H1 (cell line): ENCODE measurements around the gene CHRNA4. TPM values are rescaled to one million over a fixed set of nuclear protein-coding genes. Genes with fewer than 3 reads are reported as not detected.

Experiments
- CTCF ChIA-PET: fragments of 300-600 bp; sonication (Branson Sonifier 250); formaldehyde crosslinking; loops from one replicate; lab custom pipeline; 2021; ENCODE audit not compliant: partially characterized antibody; lab: Charles Lee
- POLR2A ChIA-PET: fragments of 300-600 bp; sonication (Branson Sonifier 250); formaldehyde crosslinking; loops from one replicate; lab custom pipeline; 2021; ENCODE audit warnings: inconsistent platforms; ENCODE audit not compliant: partially characterized antibody; lab: Charles Lee
- DNase-seq, 2 experiments: peaks; one replicate each; pipeline versions ENCODE4 v3.0.0 to v3.0.0-alpha.2; 2010 to 2022; ENCODE audit warnings: low spot score in 2 of 2, low read depth in 1 of 2, mixed read lengths in 1 of 2
- FAIRE-seq: peaks from 2 replicates; lab custom pipeline; 2011; peaks lifted over from hg19 to GRCh38; lab: Jason Lieb, UNC
- H2AFZ ChIP-seq: 2 replicates; pipeline ENCODE4 v1.8.1; 2012; ENCODE audit warnings: low read length, inconsistent platforms
- H2AK5ac ChIP-seq: 2 replicates; pipeline ENCODE4 v1.6.1; 2013; ENCODE audit warnings: low read depth, low read length
- H2BK120ac ChIP-seq: replicated peaks from 2 replicates; pipeline ENCODE3; 2013; ENCODE audit warnings: low read depth, low read length, inconsistent platforms
- H2BK12ac ChIP-seq: 2 replicates; pipeline ENCODE4 v1.6.1; 2013; ENCODE audit warnings: low read depth, low read length
- H2BK15ac ChIP-seq: 2 replicates; pipeline ENCODE4 v1.6.1; 2013; ENCODE audit warnings: low read length
- H2BK20ac ChIP-seq: 2 replicates; pipeline ENCODE4 v1.6.1; 2013; ENCODE audit warnings: low read length
- H2BK5ac ChIP-seq: 2 replicates; pipeline ENCODE4 v1.6.1; 2013; ENCODE audit warnings: low read depth, low read length
- H3K14ac ChIP-seq: 2 replicates; pipeline ENCODE4 v1.6.1; 2013; ENCODE audit warnings: inconsistent platforms; ENCODE audit not compliant: insufficient read length
- H3K18ac ChIP-seq: 2 replicates; pipeline ENCODE4 v1.6.1; 2013; ENCODE audit warnings: low read length; ENCODE audit errors: extremely low read depth
- H3K23ac ChIP-seq: 2 replicates; pipeline ENCODE4 v1.6.1; 2013; ENCODE audit warnings: inconsistent platforms; ENCODE audit not compliant: insufficient read length
- H3K23me2 ChIP-seq: 2 replicates; pipeline ENCODE4 v1.6.1; 2013; ENCODE audit warnings: low read depth, low read length
- H3K27ac ChIP-seq: 2 replicates; pipeline ENCODE4 v1.6.1; 2011; ENCODE audit warnings: low read depth, low read length, inconsistent platforms
- H3K27me3 ChIP-seq, 4 experiments: replicated peaks in 1 of 4; 1 replicate in 1 of 4; 2 replicates in 3 of 4; pipeline versions ENCODE4 v1.6.1 to v1.8.1; 2011 to 2013; ENCODE audit warnings: low read length in 3 of 4, mild to moderate bottlenecking in 3 of 4, inconsistent platforms in 2 of 4, mixed read lengths in 2 of 4, moderate library complexity in 1 of 4; ENCODE audit not compliant: control insufficient read depth in 3 of 4, insufficient read depth in 3 of 4; ENCODE audit errors: extremely low read depth in 1 of 4
- H3K36me3 ChIP-seq, 4 experiments: 2 replicates each; pipeline versions ENCODE4 v1.6.1 to v1.8.1; 2011 to 2013; ENCODE audit warnings: mild to moderate bottlenecking in 4 of 4, low read length in 3 of 4, moderate library complexity in 2 of 4, control low read depth in 1 of 4, inconsistent platforms in 1 of 4; ENCODE audit not compliant: insufficient read depth in 4 of 4, control insufficient read depth in 2 of 4
- H3K4ac ChIP-seq: replicated peaks from 2 replicates; pipeline ENCODE3; 2013; ENCODE audit warnings: low read length, low read depth, mixed read lengths, inconsistent platforms; ENCODE audit not compliant: insufficient read length
- H3K4me1 ChIP-seq, 4 experiments: replicated peaks in 1 of 4; 1 replicate in 1 of 4; 2 replicates in 3 of 4; pipeline versions ENCODE4 v1.6.1 to v1.8.1; 2011 to 2013; ENCODE audit warnings: low read length in 3 of 4, inconsistent platforms in 2 of 4, mixed read lengths in 1 of 4; ENCODE audit not compliant: insufficient read depth in 4 of 4, control insufficient read depth in 3 of 4
- H3K4me2 ChIP-seq, 2 experiments: 2 replicates each; pipeline versions ENCODE4 v1.6.1 to v1.8.1; 2011 to 2013; ENCODE audit warnings: low read depth in 2 of 2, low read length in 2 of 2, control low read depth in 1 of 2, inconsistent platforms in 1 of 2, mild to moderate bottlenecking in 1 of 2; ENCODE audit not compliant: insufficient read depth in 1 of 2
- H3K4me3 ChIP-seq, 4 experiments: fragments of 200-600, 300-600 bp in 1 of 4; sonication (generic), shearing (Covaris generic), sonication (Bioruptor Twin) in 1 of 4; 2 replicates each; pipeline versions ENCODE4 v1.5.1 to v1.8.1; 2011 to 2016; ENCODE audit warnings: low read length in 4 of 4, low read depth in 3 of 4, control low read depth in 2 of 4, inconsistent platforms in 2 of 4, mild to moderate bottlenecking in 2 of 4, mixed read lengths in 1 of 4, moderate library complexity in 1 of 4; ENCODE audit not compliant: insufficient read depth in 2 of 4; ENCODE audit errors: extremely low read depth in 1 of 4
- H3K56ac ChIP-seq: replicated peaks from 2 replicates; pipeline ENCODE3; 2013; ENCODE audit warnings: low read depth, mild to moderate bottlenecking, mixed read lengths, low read length, inconsistent platforms; ENCODE audit not compliant: insufficient read length
- H3K79me1 ChIP-seq: 2 replicates; pipeline ENCODE4 v1.6.1; 2013; ENCODE audit warnings: low read depth, low read length, control low read depth
- H3K79me2 ChIP-seq, 2 experiments: 2 replicates each; pipeline versions ENCODE4 v1.6.1 to v1.8.1; 2012 to 2013; ENCODE audit warnings: low read length in 2 of 2, mild to moderate bottlenecking in 2 of 2, inconsistent platforms in 1 of 2; ENCODE audit not compliant: insufficient read depth in 2 of 2, control insufficient read depth in 1 of 2
- H3K9ac ChIP-seq, 4 experiments: replicated peaks in 1 of 4; 1 replicate in 1 of 4; 2 replicates in 3 of 4; pipeline versions ENCODE4 v1.6.1 to v1.8.1; 2011 to 2013; ENCODE audit warnings: low read depth in 3 of 4, low read length in 3 of 4, control low read depth in 2 of 4, mild to moderate bottlenecking in 2 of 4, moderate library complexity in 2 of 4, inconsistent platforms in 1 of 4; ENCODE audit errors: extremely low read depth in 1 of 4
- H3K9me3 ChIP-seq, 2 experiments: 2 replicates each; pipeline versions ENCODE4 v1.6.1 to v1.8.1; 2012 to 2013; ENCODE audit warnings: mild to moderate bottlenecking in 2 of 2, moderate library complexity in 2 of 2, control low read depth in 1 of 2, inconsistent platforms in 1 of 2, low read depth in 1 of 2, low read length in 1 of 2, mixed read lengths in 1 of 2; ENCODE audit not compliant: insufficient read depth in 2 of 2
- H4K20me1 ChIP-seq, 2 experiments: replicated peaks in 1 of 2; 2 replicates each; pipeline versions ENCODE3 to v1.8.1; 2011 to 2013; ENCODE audit warnings: inconsistent platforms in 2 of 2, low read length in 2 of 2, mild to moderate bottlenecking in 1 of 2; ENCODE audit not compliant: insufficient read depth in 2 of 2, control insufficient read depth in 1 of 2
- H4K5ac ChIP-seq: 2 replicates; pipeline ENCODE4 v1.6.1; 2013; ENCODE audit warnings: low read length, low read depth, mixed read lengths, inconsistent platforms; ENCODE audit not compliant: insufficient read length
- H4K8ac ChIP-seq: 2 replicates; pipeline ENCODE4 v1.8.0; 2013; ENCODE audit warnings: mild to moderate bottlenecking, moderate library complexity, low read length, inconsistent platforms; ENCODE audit not compliant: insufficient read depth; ENCODE audit errors: extremely low read depth
- H4K91ac ChIP-seq: replicated peaks from 2 replicates; pipeline ENCODE3; 2013; ENCODE audit warnings: low read length, mixed read lengths, inconsistent platforms; ENCODE audit not compliant: insufficient read length
- BCL11A ChIP-seq, 2 experiments: IDR thresholded peaks; one replicate each; pipeline ENCODE4 v1.6.1; 2011; ENCODE audit warnings: low read depth in 2 of 2, low read length in 2 of 2, mild to moderate bottlenecking in 2 of 2
- CBX8 ChIP-seq: fragments of 300-800, 300-1000 bp; sonication (generic); IDR thresholded peaks from 2 replicates; pipeline ENCODE4 v1.7.1; 2016; ENCODE audit warnings: low read depth, low read length, borderline replicate concordance
- CHD1 ChIP-seq: IDR thresholded peaks from 2 replicates; pipeline ENCODE4 v1.6.1; 2012; ENCODE audit warnings: low read depth, low read length, improper control_type of control experiment
- E2F6 ChIP-seq: IDR thresholded peaks from 2 replicates; pipeline ENCODE4 v1.6.1; 2012; ENCODE audit warnings: inconsistent platforms
- EP300 ChIP-seq, 2 experiments: IDR thresholded peaks; 1 replicate in 1 of 2; 2 replicates in 1 of 2; pipeline ENCODE4 v1.6.1; 2011 to 2012; ENCODE audit warnings: low read depth in 2 of 2, low read length in 2 of 2, mild to moderate bottlenecking in 2 of 2, borderline replicate concordance in 1 of 2, inconsistent platforms in 1 of 2, moderate library complexity in 1 of 2
- POLR2AphosphoS5 ChIP-seq: IDR thresholded peaks from 2 replicates; pipeline ENCODE4 v1.6.1; 2011; ENCODE audit warnings: low read depth, low read length
- POU5F1 ChIP-seq: IDR thresholded peaks from 2 replicates; pipeline ENCODE4 v1.6.1; 2011; ENCODE audit warnings: low read depth, mild to moderate bottlenecking, low read length, moderate library complexity
- RAD21 ChIP-seq, 2 experiments: IDR thresholded peaks in 1 of 2; conservative IDR thresholded peaks in 1 of 2; 2 replicates each; pipeline ENCODE4 v1.6.1; 2011; ENCODE audit warnings: low read depth in 2 of 2, low read length in 2 of 2, improper control_type of control experiment in 1 of 2, inconsistent platforms in 1 of 2, mild to moderate bottlenecking in 1 of 2, moderate library complexity in 1 of 2
- TAF7 ChIP-seq: optimal IDR thresholded peaks from 2 replicates; pipeline ENCODE3; 2011; ENCODE audit warnings: low read depth, mild to moderate bottlenecking, inconsistent platforms, low read length, moderate library complexity, borderline replicate concordance
- USF2 ChIP-seq: IDR thresholded peaks from 2 replicates; pipeline ENCODE4 v1.6.1; 2011; ENCODE audit warnings: low read length, improper control_type of control experiment
- WGBS, 2 experiments: shearing (Covaris generic) in 1 of 2; methylation state at CpG; one replicate each; pipeline versions ENCODE4 v1.1.6 to v1.1.7; 2013 to 2015; ENCODE audit warnings: low lambda C conversion rate in 2 of 2, mixed read lengths in 2 of 2, inconsistent platforms in 1 of 2, low coverage in 1 of 2, missing lambda C conversion rate in 1 of 2; ENCODE audit not compliant: insufficient replicate concordance in 2 of 2, insufficient coverage in 1 of 2, insufficient read length in 1 of 2; ENCODE audit errors: extremely low coverage in 1 of 2, missing lambda C conversion rate in 1 of 2; 5-methylcytosine and 5-hydroxymethylcytosine counted together
- polyA plus RNA-seq, 7 experiments: library from polyadenylated mRNA; depleted of rRNA in 3 of 7; stranded (reverse) in 5 of 7; unstranded in 2 of 7; fragments of >200 nt in 5 of 7; fragments of 200-250 nt in 2 of 7; gene quantifications; 1 replicate in 5 of 7; 2 replicates in 1 of 7; 4 replicates in 1 of 7; pipeline versions ENCODE4 v1.2.1 to v1.2.3, GENCODE V29; 2011 to 2013; ENCODE audit warnings: missing spikeins in 2 of 7, mixed read lengths in 2 of 7
- total RNA-seq: library from RNA; stranded (reverse); fragmentation: NEBNext Ultra II Directional; extraction: Animal tissue kit (Norgen Biotek cat#: 25700); gene quantifications from 2 replicates; pipeline ENCODE4 v1.2.1, GENCODE V29; 2021

Gene CHRNA4
- total and polyA plus RNA-seq, 2 of the 8 experiments (the other 6 are each of a cell fraction or from before 2014, with no cell fraction given): 4.3 to 5.7 TPM

GRCh38 chr20:63332488-63333240 lies 28.5 kb downstream of the CHRNA4 start:
- no peak overlapping the region for H3K4ac ChIP-seq
- ChIA-PET CTCF (interaction anchor here (0.9 to 2.2 kb wide), 8 partner anchors 12 to 110 kb away, joined by 3 to 9 read pairs (median 4); no protein-coding TSS in a partner anchor), POLR2A (no interaction called here)
- TF ChIP-seq TAF7 (no peak), POLR2AphosphoS5 (no peak), USF2 (no peak), E2F6 (no peak), RAD21 (IDR thresholded peaks at IDR 0.05 in 1 of 2, conservative IDR thresholded peaks at IDR 0.05 in 1 of 2; ENCODE audit: low read depth in 2 of 2, low read length in 2 of 2) (no peak), CBX8 (no peak), BCL11A (IDR thresholded peaks at IDR 0.05; ENCODE audit: low read depth in 2 of 2, low read length in 2 of 2) (no peak), CHD1 (no peak), EP300 (IDR thresholded peaks at IDR 0.05; ENCODE audit: borderline replicate concordance in 1 of 2, low read depth in 2 of 2, low read length in 2 of 2) (no peak), POU5F1 (no peak)

More at GRCh38 chr20:63332488-63333240, 28.5 kb downstream of the CHRNA4 start:
- H4K20me1 ChIP-seq: peaks cover 0 to 3% of the 10 kb centered on the region in 2 experiments
- H2AK5ac ChIP-seq: no peak overlapping the region
- no peaks in the 10 kb centered on the region for H3K23me2 ChIP-seq
- no peak overlapping the region for H3K4me2 ChIP-seq
- H3K23ac ChIP-seq: no peak overlapping the region
- no peak overlapping the region for H3K27ac ChIP-seq
- no peak overlapping the region for H4K91ac ChIP-seq
- H2AFZ ChIP-seq: no peak overlapping the region
- H3K9ac ChIP-seq: no peak overlapping the region
- H3K36me3 ChIP-seq: no peaks in the 10 kb centered on the region
- no peak overlapping the region for H3K56ac ChIP-seq
- peaks cover 10 to 20% of the 10 kb centered on the region in 2 experiments for H3K9me3 ChIP-seq
- no peak overlapping the region for H2BK5ac ChIP-seq
- H2BK15ac ChIP-seq: no peak overlapping the region
- peaks cover 0 to 3% (median 0%) of the 10 kb centered on the region in 4 experiments; a peak in 3 of 7 replicates for H3K27me3 ChIP-seq
- no peak overlapping the region for H4K8ac ChIP-seq
- 78% methylated on average over 15 of the region's 22 CpGs; no CpG with 5 or more reads in 1 of the 2 experiments for WGBS, 2 experiments
- no peak overlapping the region for H3K14ac ChIP-seq
- no peak overlapping the region for H4K5ac ChIP-seq
- no peak overlapping the region for H2BK20ac ChIP-seq
- H3K79me2 ChIP-seq: no peaks in the 10 kb centered on the region
- H3K4me1 ChIP-seq: peaks cover 0 to 5% (median 1%) of the 10 kb centered on the region in 4 experiments; a peak in 3 of 7 replicates
- FAIRE-seq (no peak), DNase-seq (no peak)
- no peak overlapping the region for H3K18ac ChIP-seq
- H2BK120ac ChIP-seq: no peak overlapping the region
- 0 out of 2 replicates have a peak, but pooled peaks cover 2% of the 10 kb centered on the region for H3K79me1 ChIP-seq
- H2BK12ac ChIP-seq: no peak overlapping the region
- no peak overlapping the region for H3K4me3 ChIP-seq
